SK-N-SH (cell line): ENCODE results near the gene ILK. TPM values are rescaled to one million over a fixed set of nuclear protein-coding genes. Genes with fewer than 3 reads are reported as not detected.

ENCODE experiments used
- CTCF ChIA-PET: fragments of 300-600, 350-600 bp; formaldehyde crosslinking; extraction: SDS; loops from one replicate; lab custom pipeline; 2021; lab: Yijun Ruan, JAX
- POLR2A ChIA-PET: fragments of 350-600 bp; sonication (Branson Sonifier 250); formaldehyde crosslinking; extraction: SDS; loops from one replicate; lab custom pipeline; 2020; ENCODE audit warnings: antibody characterized with exemption, inconsistent platforms; lab: Yijun Ruan, JAX
- DNase-seq: peaks from one replicate; pipeline ENCODE4 v3.0.0; 2012
- H2AFZ ChIP-seq: fragments of 200-600 bp; sonication (generic); 2 replicates; pipeline ENCODE4 v1.8.1; 2016; ENCODE audit warnings: antibody characterized with exemption, mild to moderate bottlenecking, low read depth
- H3F3A ChIP-seq: fragments of 200-600 bp; sonication (generic); replicated peaks from 2 replicates; pipeline ENCODE3; 2016; ENCODE audit warnings: antibody characterized with exemption, mild to moderate bottlenecking; ENCODE audit not compliant: insufficient read depth
- H3K27ac ChIP-seq, 2 experiments: fragments of 200-500 bp in 1 of 2; fragments of 200-600 bp in 1 of 2; sonication (Bioruptor generic) in 1 of 2; sonication (generic), shearing (Covaris generic) in 1 of 2; 2 replicates each; pipeline versions ENCODE4 v1.5.1 to v1.6.1; 2014 to 2016; ENCODE audit warnings: low read depth in 2 of 2, inconsistent platforms in 1 of 2, low read length in 1 of 2, mild to moderate bottlenecking in 1 of 2, mixed read lengths in 1 of 2
- H3K27me3 ChIP-seq: fragments of 200-600 bp; sonication (generic), shearing (Covaris generic); 2 replicates; pipeline ENCODE4 v1.6.1; 2016; ENCODE audit warnings: mixed run types; ENCODE audit not compliant: insufficient read depth
- H3K36me3 ChIP-seq, 2 experiments: fragments of 200-500 bp in 1 of 2; fragments of 200-600 bp in 1 of 2; sonication (Bioruptor generic) in 1 of 2; sonication (generic) in 1 of 2; replicated peaks in 1 of 2; 2 replicates each; pipeline versions ENCODE3 to v1.5.1; 2014 to 2016; ENCODE audit warnings: low read length in 1 of 2, mild to moderate bottlenecking in 1 of 2; ENCODE audit not compliant: insufficient read depth in 2 of 2, control insufficient read depth in 1 of 2
- H3K4me1 ChIP-seq, 2 experiments: fragments of 200-500 bp in 1 of 2; fragments of 200-600 bp in 1 of 2; sonication (Bioruptor generic) in 1 of 2; sonication (generic), shearing (Covaris generic) in 1 of 2; 2 replicates each; pipeline versions ENCODE4 v1.5.1 to v1.6.1; 2014 to 2016; ENCODE audit warnings: low read depth in 1 of 2, low read length in 1 of 2, mixed run types in 1 of 2; ENCODE audit not compliant: insufficient read depth in 2 of 2, control insufficient read depth in 1 of 2
- H3K4me2 ChIP-seq: fragments of 200-600 bp; sonication (generic), shearing (Covaris generic); 2 replicates; pipeline ENCODE4 v1.6.1; 2017; ENCODE audit warnings: mixed run types
- H3K4me3 ChIP-seq, 2 experiments: fragments of 200-500 bp in 1 of 2; fragments of 200-600 bp in 1 of 2; sonication (Bioruptor generic) in 1 of 2; sonication (generic), shearing (Covaris generic) in 1 of 2; 2 replicates each; pipeline versions ENCODE4 v1.5.1 to v1.8.1; 2014 to 2016; ENCODE audit warnings: low read depth in 2 of 2, inconsistent platforms in 1 of 2, low read length in 1 of 2, mild to moderate bottlenecking in 1 of 2, mixed read lengths in 1 of 2, moderate library complexity in 1 of 2
- H3K79me2 ChIP-seq: fragments of 200-600 bp; sonication (generic); 2 replicates; pipeline ENCODE4 v1.8.1; 2017; ENCODE audit warnings: mild to moderate bottlenecking; ENCODE audit not compliant: insufficient read depth
- H3K9ac ChIP-seq: fragments of 200-600 bp; sonication (generic); 2 replicates; pipeline ENCODE4 v1.6.1; 2017; ENCODE audit warnings: mixed run types
- H3K9me2 ChIP-seq: fragments of 200-600 bp; sonication (generic); 2 replicates; pipeline ENCODE4 v1.6.1; 2017; ENCODE audit warnings: mixed run types
- H3K9me3 ChIP-seq: fragments of 200-600 bp; sonication (generic); 2 replicates; pipeline ENCODE4 v1.6.1; 2017; ENCODE audit warnings: mixed run types, mild to moderate bottlenecking, moderate library complexity
- H4K20me1 ChIP-seq: fragments of 200-600 bp; sonication (generic); 2 replicates; pipeline ENCODE4 v1.6.1; 2017; ENCODE audit warnings: mild to moderate bottlenecking, mixed run types; ENCODE audit not compliant: insufficient read depth
- GABPA ChIP-seq: IDR thresholded peaks from 2 replicates; pipeline ENCODE4 v1.4.0; 2012; ENCODE audit warnings: low read depth, mild to moderate bottlenecking
- IRF3 ChIP-seq: fragments of 150-350 bp; IDR thresholded peaks from 2 replicates; pipeline ENCODE4 v1.6.1; 2016; ENCODE audit warnings: mild to moderate bottlenecking, low read depth, low read length
- JUND ChIP-seq: IDR thresholded peaks from 2 replicates; pipeline ENCODE4 v1.4.0; 2012
- MEF2A ChIP-seq: IDR thresholded peaks from 2 replicates; pipeline ENCODE4 v1.4.0; 2012; ENCODE audit warnings: low read depth, borderline replicate concordance
- NFIC ChIP-seq: IDR thresholded peaks from 2 replicates; pipeline ENCODE4 v1.4.0; 2012; ENCODE audit warnings: borderline replicate concordance
- NRF1 ChIP-seq: IDR thresholded peaks from 2 replicates; pipeline ENCODE4 v1.6.1; 2012; ENCODE audit warnings: low read depth, mild to moderate bottlenecking, low read length
- POLR2AphosphoS5 ChIP-seq: IDR thresholded peaks from 2 replicates; pipeline ENCODE4 v1.6.1; 2012; ENCODE audit warnings: low read depth, low read length
- RAD21 ChIP-seq: IDR thresholded peaks from 2 replicates; pipeline ENCODE4 v1.6.1; 2012; ENCODE audit warnings: mild to moderate bottlenecking, low read length
- REST ChIP-seq: IDR thresholded peaks from 2 replicates; pipeline ENCODE4 v1.6.1; 2012; ENCODE audit warnings: mild to moderate bottlenecking, low read depth, low read length, moderate library complexity
- SIN3A ChIP-seq: IDR thresholded peaks from 2 replicates; pipeline ENCODE4 v1.6.1; 2012; ENCODE audit warnings: low read depth, mild to moderate bottlenecking, low read length, moderate library complexity, borderline replicate concordance
- SMC3 ChIP-seq: IDR thresholded peaks from 2 replicates; pipeline ENCODE4 v1.6.1; 2012; ENCODE audit warnings: low read depth, low read length, improper control_type of control experiment
- TAF1 ChIP-seq: IDR thresholded peaks from 2 replicates; pipeline ENCODE4 v1.6.1; 2012; ENCODE audit warnings: low read depth, mild to moderate bottlenecking, low read length, moderate library complexity, borderline replicate concordance
- WGBS: methylation state at CpG from one replicate; pipeline ENCODE4 v1.1.6; 2017; ENCODE audit warnings: low lambda C conversion rate; 5-methylcytosine and 5-hydroxymethylcytosine counted together
- polyA plus RNA-seq, 3 experiments: library from polyadenylated mRNA; depleted of rRNA; stranded (reverse); fragments of >200 nt; gene quantifications; 2 replicates each; pipeline ENCODE4 v1.2.3, GENCODE V29; 2012
- TF ChIP-seq, protein P1 (sequence below): fragments of 150-350 bp; IDR thresholded peaks from 2 replicates; pipeline ENCODE4 v1.6.1; 2017; ENCODE audit warnings: antibody characterized with exemption, low read length, low read depth, borderline replicate concordance

Gene ILK
- polyA plus RNA-seq, 1 of the 3 experiments (the other 2 are of a cell fraction): 241 TPM

GRCh38 chr11:6574816-6575715 is 28.5 kb upstream of the ILK start:
- POLR2A ChIA-PET: no interaction called here
- Histone ChIP-seq H3K4me1 (peaks cover 17 to 27% of the 10 kb centered on the region in 2 experiments), H3K4me2 (no peak overlapping the region), H2AFZ (no peak overlapping the region), H4K20me1 (no peaks in the 10 kb centered on the region; the same call in 1 of the 2 replicates), H3K9me2 (no peaks in the 10 kb centered on the region), H3K9ac (no peak overlapping the region), H3K27me3 (no peaks in the 10 kb centered on the region), H3F3A (peaks cover 28% of the 10 kb centered on the region), H3K36me3 (no peaks in the 10 kb centered on the region), H3K4me3 (no peak overlapping the region), H3K27ac (peak overlapping the region; percentile 90 to 93; a peak in 2 of 4 replicates), H3K9me3 (no peaks in the 10 kb centered on the region), H3K79me2 (no peaks in the 10 kb centered on the region)
- DNase-seq: no peak
- CTCF ChIA-PET: interaction anchor here (0.6 to 1.7 kb wide), 4 partner anchors 12 to 196 kb away, joined by 3 to 4 read pairs (median 3); no protein-coding TSS in a partner anchor
- 91% methylated on average over 6 of the region's 6 CpGs for WGBS
- TF ChIP-seq POLR2AphosphoS5: no peak
- TF ChIP-seq RAD21: no peak
- TF ChIP-seq, protein P1, sequence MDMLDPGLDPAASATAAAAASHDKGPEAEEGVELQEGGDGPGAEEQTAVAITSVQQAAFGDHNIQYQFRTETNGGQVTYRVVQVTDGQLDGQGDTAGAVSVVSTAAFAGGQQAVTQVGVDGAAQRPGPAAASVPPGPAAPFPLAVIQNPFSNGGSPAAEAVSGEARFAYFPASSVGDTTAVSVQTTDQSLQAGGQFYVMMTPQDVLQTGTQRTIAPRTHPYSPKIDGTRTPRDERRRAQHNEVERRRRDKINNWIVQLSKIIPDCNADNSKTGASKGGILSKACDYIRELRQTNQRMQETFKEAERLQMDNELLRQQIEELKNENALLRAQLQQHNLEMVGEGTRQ: no peak
- TF ChIP-seq JUND: no peak
- TF ChIP-seq IRF3: no peak

GRCh38 chr11:6576471-6577373 is 26.9 kb upstream of the ILK start:
- peak overlapping the region; percentile 24; the same call in 1 of the 2 replicates for H3K9ac ChIP-seq
- no peak for TF ChIP-seq REST
- no peak for TF ChIP-seq NRF1
- TF ChIP-seq NFIC: peak; percentile 99
- TF ChIP-seq GABPA: 0 out of 2 replicates have a peak, but pooled peaks have one; percentile 4
- TF ChIP-seq RAD21: no peak
- TF ChIP-seq MEF2A: no peak
- TF ChIP-seq SMC3: no peak; the same call in 1 of the 2 replicates
- TF ChIP-seq TAF1: no peak; the same call in 1 of the 2 replicates
- no peak; the same call in 1 of the 2 replicates for TF ChIP-seq SIN3A
- TF ChIP-seq, protein P1: no peak

More at GRCh38 chr11:6576471-6577373, 26.9 kb upstream of the ILK start:
- H3K4me2 ChIP-seq: peak overlapping the region; percentile 61
- peaks cover 17 to 27% of the 10 kb centered on the region in 2 experiments for H3K4me1 ChIP-seq
- peaks cover 28% of the 10 kb centered on the region for H3F3A ChIP-seq
- H3K9me3 ChIP-seq: no peaks in the 10 kb centered on the region
- no peak overlapping the region; a peak in 1 of 4 replicates for H3K4me3 ChIP-seq
- WGBS: 11% methylated on average over 5 of the region's 6 CpGs
- peak overlapping the region; percentile 90 to 93 for H3K27ac ChIP-seq
- ChIA-PET CTCF (interaction anchor here (1.0 to 2.2 kb wide), 3 partner anchors 28 to 107 kb away, joined by 3 to 6 read pairs (median 5); partner anchors contain the start of gene MRPL17), POLR2A (no interaction called here)
- no peaks in the 10 kb centered on the region for H3K27me3 ChIP-seq
- H3K36me3 ChIP-seq: no peaks in the 10 kb centered on the region
- H4K20me1 ChIP-seq: no peaks in the 10 kb centered on the region; the same call in 1 of the 2 replicates
- DNase-seq: peak; percentile 56
- H2AFZ ChIP-seq: no peak overlapping the region; the same call in 1 of the 2 replicates
- no peaks in the 10 kb centered on the region for H3K9me2 ChIP-seq
- peaks cover 7% of the 10 kb centered on the region; the same call in 1 of the 2 replicates for H3K79me2 ChIP-seq
